Left kidney (tissue), 2 donors: ENCODE measurements around the gene PHEX. TPM values are rescaled to one million over a fixed set of nuclear protein-coding genes. Genes with fewer than 3 reads are reported as not detected.
"Not testable (repeated sequence)": the region's sequence is repeated elsewhere in the genome, so short reads cannot be mapped to it uniquely, and the experiment has no call there.

Experiments
- DNase-seq: peaks from one replicate; pipeline ENCODE4 v3.0.0-alpha.2; 2013
- polyA plus RNA-seq: library from polyadenylated mRNA; unstranded; fragments of 120-200 nt; gene quantifications from one replicate; pipeline ENCODE4 v1.2.1, GENCODE V29; 2013; ENCODE audit not compliant: insufficient read length

Gene PHEX
- polyA plus RNA-seq, 1 donor = 0.38 TPM

- no peak for DNase-seq
Observed at GRCh38 chrX:22248401-22248800, 216.3 kb downstream of the PHEX start.

GRCh38 chrX:22249371-22249770 lies 217.2 kb downstream of the PHEX start:
- DNase-seq = no peak

- DNase-seq = peak; percentile 4
Observed at GRCh38 chrX:22268706-22269105, 236.6 kb downstream of the PHEX start.

- DNase-seq = no peak
Observed at GRCh38 chrX:22272613-22273012, 240.5 kb downstream of the PHEX start, which contains the start of gene CBLL2. TSS of gene CBLL2 (plus strand) at chrX:22272913. CDS start at chrX:22272992, 79 bp downstream.

DNA sequence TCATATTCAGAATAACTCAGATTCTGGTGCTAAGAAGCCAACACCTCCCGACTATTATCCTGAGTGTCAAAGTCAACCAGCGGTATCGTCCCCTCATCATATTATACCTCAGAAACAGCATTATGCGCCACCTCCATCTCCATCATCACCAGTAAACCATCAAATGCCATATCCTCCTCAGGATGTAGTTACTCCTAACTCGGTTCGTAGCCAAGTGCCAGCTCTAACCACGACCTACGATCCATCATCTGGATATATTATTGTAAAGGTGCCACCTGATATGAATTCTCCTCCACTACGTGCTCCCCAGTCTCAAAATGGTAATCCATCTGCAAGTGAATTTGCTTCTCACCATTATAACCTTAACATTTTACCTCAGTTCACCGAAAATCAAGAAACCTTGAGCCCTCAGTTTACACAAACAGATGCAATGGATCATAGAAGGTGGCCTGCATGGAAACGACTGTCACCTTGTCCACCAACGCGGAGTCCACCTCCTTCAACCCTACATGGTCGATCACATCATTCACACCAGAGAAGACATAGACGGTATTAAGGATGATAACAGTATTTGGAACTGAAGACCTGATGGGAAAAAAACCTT lies 241.7 kb downstream of the PHEX start:
- no peak for DNase-seq

DNA sequence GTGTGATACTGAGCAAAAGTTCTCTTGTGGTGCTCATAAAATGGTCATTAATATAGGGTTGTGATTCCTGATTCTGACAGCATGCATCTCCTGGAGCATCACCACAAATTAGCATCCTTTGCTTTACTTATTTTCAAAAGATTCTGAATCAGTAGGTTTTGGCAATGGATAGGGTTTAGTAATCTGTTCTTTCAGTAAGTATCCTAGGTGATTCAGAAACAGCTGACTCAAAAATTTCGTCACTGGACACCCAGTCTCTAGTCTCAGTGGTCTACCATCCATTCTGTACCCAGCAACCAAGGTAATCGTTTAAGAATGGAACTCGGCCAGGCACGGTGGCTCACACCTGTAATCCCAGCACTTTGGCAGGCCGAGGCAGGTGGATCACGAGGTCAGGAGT lies 244.7 kb downstream of the PHEX start:
- DNase-seq = no peak

DNA sequence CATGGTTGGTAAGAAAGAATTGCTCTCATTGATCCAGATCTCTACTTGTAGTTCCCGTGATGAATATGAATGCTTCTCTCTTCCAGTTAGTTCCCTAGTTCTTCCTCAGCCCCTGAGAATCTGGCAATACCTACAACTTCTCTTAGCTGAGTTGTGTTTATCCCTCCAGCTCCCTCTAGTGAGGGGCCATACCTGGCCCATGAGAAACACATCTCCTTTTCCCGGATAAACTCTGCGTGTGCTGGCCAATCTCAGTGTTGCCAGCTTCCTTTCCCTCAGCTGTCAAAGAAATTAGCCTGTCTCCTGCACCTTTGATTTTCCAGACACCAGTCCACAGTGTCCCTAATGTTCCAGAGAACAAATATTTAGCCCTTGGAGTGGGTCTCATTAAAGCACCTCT lies 246.2 kb downstream of the PHEX start:
- no peak for DNase-seq

GRCh38 chrX:22289209-22289608 lies 257.1 kb downstream of the PHEX start:
- DNase-seq = not testable (repeated sequence)

DNA sequence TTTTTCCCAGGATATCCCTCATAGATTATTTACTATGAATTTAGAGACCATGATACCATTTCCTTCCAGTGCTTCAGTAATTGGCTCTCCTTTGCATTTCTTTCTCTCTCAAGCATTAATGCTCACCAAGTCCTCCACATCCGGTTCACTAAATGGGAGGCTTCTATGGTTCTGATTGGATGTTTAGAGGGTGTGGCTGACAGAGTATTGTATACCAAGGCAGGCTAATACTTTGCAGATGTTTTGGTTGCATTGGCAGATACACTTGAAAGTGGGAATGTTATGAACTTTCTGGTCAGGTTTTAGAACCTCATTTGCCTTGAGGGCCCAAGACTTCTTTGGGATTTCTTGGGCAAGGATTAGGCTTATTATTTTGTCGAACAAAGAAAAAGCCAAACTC lies 264.7 kb downstream of the PHEX start:
- no peak for DNase-seq

DNA sequence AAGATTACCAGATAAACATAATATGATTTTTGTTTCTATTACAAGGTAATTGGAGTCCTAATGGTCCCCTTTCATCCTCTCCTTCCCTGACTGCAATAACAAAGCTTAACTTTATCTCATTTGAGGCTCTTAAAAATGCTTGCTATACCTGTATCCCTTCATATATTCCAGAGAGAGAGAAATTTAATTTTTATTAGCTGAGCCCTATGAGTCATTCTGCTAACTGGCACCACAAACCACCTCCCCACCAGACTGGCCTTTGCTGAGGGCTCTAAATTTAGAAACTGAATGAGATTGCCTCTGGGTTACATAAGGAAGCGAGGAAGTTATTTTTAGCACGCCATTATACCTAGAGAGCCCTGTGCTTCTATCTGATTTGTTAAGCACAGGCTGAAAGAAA lies 268.0 kb downstream of the PHEX start:
- DNase-seq = peak; percentile 7

Other genes starting within 250 kb of the PHEX start
- gene MBTPS2, start 192.7 kb upstream of the PHEX start, polyA plus RNA-seq = 35.2 TPM
- 3.2 TPM for gene YY2, start 176.3 kb upstream of the PHEX start, polyA plus RNA-seq
- 152 TPM for gene SMS, start 91.6 kb upstream of the PHEX start, polyA plus RNA-seq
- not detected for gene CBLL2, start 240.6 kb downstream of the PHEX start, polyA plus RNA-seq